Islet precursor cell (in vitro differentiated cells): Measurements from ENCODE around the gene BCHE.
"Not testable (repeated sequence)": the region's sequence is repeated elsewhere in the genome, so short reads cannot be mapped to it uniquely, and the experiment has no call there.

Experiments
- DNase-seq: peaks from one replicate; pipeline ENCODE4 v3.0.0-alpha.2; 2018

The BCHE gene

GRCh38 chr3:165815682-165816081 lies 21.5 kb downstream of the BCHE start:
- no peak for DNase-seq

DNA sequence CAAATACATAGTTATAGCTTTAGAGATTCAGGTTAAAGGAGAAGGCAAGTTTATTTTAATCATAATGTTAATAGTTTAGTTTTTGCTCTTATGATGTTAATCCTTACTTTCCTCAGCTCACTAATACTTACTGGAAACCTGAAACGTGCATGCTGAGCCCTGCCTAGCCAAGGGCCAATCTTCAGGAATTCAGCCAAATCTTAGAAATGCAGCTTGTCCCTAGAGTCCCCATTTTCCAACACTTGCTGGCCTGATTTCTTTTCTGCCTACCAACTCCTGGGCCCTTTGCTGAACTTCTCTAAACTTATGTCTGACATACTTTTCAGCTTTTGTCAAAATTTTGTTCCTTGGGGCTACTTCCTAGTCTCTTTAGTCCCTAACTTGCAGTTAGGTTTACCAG lies 22.8 kb downstream of the BCHE start:
- DNase-seq, result no peak

GRCh38 chr3:165807937-165808336 lies 29.3 kb downstream of the BCHE start:
- DNase-seq, result not testable (repeated sequence)

DNA sequence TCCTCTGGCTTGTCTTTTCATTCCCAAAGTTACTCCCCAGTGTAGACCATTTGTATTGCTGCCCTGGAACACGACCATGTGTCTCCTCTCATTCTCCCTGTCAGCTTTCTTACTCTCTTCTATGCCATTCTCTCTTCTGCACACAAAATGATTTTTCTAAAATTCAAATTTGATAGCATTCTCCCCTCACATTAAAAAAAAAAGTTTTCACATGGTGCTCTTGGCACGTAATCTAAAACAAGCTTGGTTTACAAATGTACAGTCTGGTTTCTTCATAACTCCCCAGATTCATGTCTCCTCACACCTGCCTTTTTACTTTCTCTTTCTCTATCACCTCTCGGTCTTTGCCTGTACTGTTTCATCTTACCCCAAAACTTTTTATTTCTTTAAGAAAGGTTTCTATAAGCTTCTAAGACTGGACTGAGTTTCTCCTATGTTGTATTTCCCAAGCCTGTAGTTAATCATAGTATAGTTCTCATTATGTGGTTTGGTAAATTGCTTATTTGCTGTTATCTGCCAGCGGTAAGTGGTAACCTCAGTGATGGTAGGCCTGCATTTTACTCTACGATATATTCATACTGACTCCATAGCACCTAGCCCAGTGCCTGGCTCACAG lies 31.2 kb downstream of the BCHE start:
- DNase-seq, result no peak

GRCh38 chr3:165803471-165803870 lies 33.8 kb downstream of the BCHE start:
- DNase-seq, result no peak

DNA sequence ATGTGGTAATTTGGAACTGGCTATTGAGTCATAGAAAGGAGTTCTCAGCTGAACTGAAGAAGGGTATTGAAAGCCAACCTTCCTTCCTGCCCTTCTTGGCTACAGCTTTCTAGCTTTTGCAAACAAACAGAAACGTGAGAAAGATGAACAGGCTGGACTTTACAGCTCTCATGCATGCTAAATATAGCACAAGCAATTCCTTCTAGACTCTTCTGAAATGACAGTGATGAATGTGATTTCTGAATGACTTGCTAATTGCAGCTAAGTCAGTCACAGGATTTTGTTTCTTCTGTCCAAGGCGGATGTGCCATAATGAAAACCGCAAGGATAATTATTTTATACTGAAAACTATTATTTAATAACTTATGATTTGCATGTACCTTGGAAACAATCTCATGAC lies 36.3 kb downstream of the BCHE start:
- no peak for DNase-seq

DNA sequence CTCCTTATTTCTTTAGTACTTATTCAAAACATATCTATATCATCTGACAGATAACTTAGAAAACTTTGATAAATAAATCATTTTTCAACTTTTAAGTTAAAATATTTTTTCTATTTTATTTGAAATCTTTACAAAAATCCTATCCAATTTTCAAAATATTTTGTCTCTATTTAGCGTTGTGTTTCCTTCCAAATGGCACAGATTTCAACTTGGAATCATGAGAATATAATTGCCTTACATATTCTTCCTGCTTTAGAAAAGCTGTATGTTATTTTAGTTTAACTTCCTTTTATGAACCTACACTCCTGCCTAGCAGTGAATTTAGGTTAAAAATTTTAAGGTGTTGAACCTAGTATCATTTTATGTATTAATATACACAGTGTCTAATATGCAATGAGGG lies 38.2 kb downstream of the BCHE start:
- DNase-seq, result no peak

DNA sequence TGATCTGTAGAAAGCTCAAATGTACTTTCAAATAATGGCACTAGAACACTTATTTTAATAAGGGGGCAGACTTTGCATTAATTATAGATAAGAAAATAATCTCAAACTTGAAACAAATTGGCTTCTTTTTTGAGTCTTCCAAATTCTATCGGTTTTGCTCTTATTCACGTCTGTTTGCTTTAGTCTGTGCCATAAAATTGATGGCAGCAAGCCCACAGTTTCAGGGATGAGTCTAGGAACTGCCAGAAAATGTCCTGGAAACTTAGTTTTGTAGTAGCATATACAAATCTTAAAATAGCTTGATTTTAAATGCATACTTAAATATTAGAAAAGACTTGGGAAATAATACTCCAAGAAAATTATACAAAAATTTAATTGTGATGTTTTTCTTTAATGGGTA lies 39.7 kb downstream of the BCHE start:
- DNase-seq, result no peak

- no peak for DNase-seq
Observed at GRCh38 chr3:165796701-165797100, 40.5 kb downstream of the BCHE start.

DNA sequence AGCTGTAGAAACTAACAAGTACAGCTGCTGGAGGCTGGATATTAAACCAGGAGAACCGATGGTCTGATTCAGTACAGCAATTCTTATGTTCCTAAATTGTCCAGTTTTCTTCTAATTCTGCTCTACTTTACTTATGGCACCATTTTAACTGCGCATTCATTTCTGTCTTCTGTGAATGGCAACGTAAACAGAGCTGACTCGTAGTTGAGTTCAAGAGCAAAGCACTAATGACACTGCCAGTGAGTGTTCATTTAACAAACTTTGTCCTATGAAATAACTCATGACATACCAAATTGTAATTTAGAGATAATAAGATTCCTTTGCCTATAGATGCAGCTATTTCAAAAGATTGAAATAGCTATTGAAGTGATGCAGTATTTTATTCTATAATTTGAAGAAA lies 48.7 kb downstream of the BCHE start:
- DNase-seq, result no peak

- DNase-seq, result no peak
Observed at GRCh38 chr3:165786013-165786412, 51.2 kb downstream of the BCHE start.

DNA sequence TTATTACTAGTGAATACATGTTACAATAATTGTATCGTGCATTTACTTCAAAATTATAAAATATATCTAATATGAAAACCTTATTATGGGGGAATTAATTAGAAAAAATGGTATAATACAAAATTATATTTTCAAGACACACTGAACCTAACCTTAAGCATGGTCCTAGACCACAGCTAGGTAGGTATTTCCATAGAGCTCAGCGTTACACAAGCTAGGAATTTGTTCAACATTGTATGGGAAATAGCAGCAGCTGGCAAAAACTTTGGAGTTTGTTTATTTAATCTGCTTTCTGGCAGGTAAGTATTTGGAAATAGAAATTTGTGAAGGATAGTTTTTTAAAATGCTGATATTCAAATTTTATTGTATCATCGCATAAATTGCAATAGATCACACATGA lies 52.9 kb downstream of the BCHE start:
- DNase-seq, result no peak

DNA sequence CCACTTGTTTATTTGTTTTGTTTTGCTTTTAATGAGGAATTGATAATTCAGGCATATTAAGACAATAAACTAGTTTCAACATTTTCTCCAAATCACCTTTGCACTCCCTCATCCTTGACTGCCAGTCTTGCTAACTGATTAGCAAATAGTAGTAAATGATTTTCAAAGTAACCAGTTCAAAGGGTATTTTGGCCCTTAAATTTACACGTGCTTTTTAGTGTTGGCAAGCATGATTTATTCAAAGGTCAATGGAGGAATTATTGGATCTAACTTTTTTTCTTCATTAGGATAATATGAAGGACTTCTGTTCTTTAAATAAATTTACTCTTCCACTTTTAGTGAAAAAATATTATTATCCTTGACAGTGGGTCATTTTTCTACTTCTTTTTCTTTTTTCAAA lies 53.8 kb downstream of the BCHE start:
- no peak for DNase-seq

GRCh38 chr3:165778891-165779290 lies 58.3 kb downstream of the BCHE start:
- DNase-seq, result no peak

- DNase-seq, result no peak
Observed at GRCh38 chr3:165778456-165778855, 58.8 kb downstream of the BCHE start.

GRCh38 chr3:165775824-165776223 lies 61.4 kb downstream of the BCHE start:
- DNase-seq, result no peak

- no peak for DNase-seq
Observed at GRCh38 chr3:165770781-165771180, 66.4 kb downstream of the BCHE start.

DNA sequence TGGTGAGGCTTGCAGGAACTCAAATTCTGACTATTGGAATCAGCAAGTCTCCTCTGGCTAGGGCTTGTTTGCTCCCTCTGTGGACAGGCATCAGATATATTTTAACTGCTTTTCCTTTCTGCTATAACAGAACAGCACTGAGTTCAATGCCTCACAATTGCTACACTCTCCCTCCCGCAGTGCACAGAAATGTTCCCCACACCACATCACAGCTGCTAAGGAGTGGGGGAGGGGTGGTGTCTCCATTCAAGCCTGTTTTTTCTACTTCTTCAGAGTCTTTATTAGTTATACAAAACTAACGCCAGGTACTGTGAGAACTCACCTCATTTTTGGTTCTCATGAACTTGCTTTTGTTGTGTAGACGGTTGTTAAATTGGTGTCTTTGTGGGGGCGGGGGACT lies 68.5 kb downstream of the BCHE start:
- DNase-seq, result no peak

DNA sequence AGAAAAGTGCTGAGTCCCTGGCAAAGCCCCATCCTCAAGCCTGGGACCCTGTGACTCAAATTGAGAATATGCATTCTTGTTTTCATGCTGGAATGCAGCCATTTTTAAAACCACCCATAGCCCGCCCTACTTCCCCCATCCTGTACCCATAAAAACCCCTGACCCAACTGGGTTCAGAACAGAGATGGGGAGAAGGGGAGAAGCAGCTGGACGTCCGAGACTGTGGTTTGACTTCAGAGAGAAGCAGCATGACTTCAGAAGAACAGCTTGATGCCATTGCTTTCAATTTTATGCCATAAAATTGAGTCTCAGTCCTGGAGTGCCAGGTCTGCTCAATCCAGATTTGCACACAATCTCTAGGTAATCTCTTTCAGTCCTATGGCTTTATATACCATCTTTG lies 78.2 kb downstream of the BCHE start:
- no peak for DNase-seq

DNA sequence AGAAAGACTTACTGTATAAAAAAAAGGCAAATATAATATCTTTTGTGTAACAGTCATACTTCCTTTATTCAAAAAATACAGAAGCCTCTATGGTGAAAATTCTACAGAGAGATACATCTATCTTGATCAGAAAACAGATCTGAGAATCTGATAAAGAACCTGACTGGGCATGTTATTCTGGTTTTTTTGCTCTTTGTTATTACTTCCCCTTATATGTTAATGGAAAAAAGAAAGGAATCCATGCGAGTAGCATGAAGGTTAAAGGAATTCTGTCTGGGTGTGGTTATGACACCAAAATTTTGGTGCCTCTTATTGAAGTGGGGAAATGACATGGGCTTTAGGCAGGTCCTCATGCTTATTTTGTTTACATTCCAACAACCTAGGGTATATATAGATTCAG lies 81.7 kb downstream of the BCHE start:
- no peak for DNase-seq

GRCh38 chr3:165754219-165755007 lies 82.8 kb downstream of the BCHE start:
- no peak for DNase-seq

DNA sequence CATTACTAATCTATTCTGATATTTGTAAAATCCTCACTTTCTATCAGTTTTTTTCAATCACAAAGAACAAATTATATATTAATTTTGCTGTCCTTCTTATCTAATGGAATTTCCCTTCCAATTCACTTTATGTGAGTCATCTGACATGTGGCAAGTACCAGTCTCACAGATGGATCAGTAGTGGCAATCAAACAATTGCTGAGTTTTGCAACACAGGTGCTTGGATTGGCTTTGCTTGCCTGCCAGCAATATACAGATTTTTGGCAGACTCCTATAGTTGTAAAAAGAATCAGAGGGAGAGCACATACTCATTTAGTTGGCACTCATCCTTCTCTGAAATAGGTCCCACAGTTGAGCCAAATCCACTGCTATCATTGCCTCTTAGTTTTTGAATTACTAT lies 83.7 kb downstream of the BCHE start:
- DNase-seq, result no peak

DNA sequence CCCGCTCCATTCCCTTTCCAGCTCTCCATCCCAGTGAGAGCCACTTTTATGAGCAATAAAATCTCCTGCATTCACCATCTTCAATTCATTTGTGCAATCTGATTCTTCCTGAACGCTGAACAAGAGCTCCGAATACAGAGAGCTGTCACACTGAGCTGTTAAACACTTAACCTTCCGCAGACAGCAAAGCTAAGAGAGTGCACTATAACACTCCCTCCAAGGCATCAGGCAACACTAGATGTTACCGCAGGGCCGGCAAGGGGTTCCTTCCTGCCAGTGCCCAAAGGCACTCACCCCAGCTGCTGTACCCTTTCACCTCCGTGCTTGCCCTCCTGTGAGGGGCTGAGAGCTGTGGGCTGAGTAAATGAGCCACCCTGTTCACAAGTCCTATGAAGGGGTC lies 85.6 kb downstream of the BCHE start:
- DNase-seq, result no peak

- DNase-seq, result no peak
Observed at GRCh38 chr3:165749821-165750220, 87.4 kb downstream of the BCHE start.

- DNase-seq, result no peak
Observed at GRCh38 chr3:165749241-165749640, 88.0 kb downstream of the BCHE start.
